A673 (cell line): ENCODE data around the gene GSTP1. TPM values are rescaled to one million over a fixed set of nuclear protein-coding genes. Genes with fewer than 3 reads are reported as not detected.

Experiments used
- BruUV-seq: library from RNA; stranded (reverse); fragments of 400-500 nt; replicated peaks from 2 replicates; lab custom pipeline; 2021; lab: Mats Ljungman, UMichigan
- CTCF ChIA-PET: fragments of 300-600 bp; sonication (Branson Sonifier 250); formaldehyde crosslinking; loops from one replicate; lab custom pipeline; 2022; ENCODE audit warnings: antibody characterized with exemption; lab: Charles Lee
- POLR2A ChIA-PET: fragments of 300-600 bp; sonication (Branson Sonifier 250); formaldehyde crosslinking; loops from one replicate; lab custom pipeline; 2022; ENCODE audit warnings: antibody characterized with exemption; ENCODE audit not compliant: low non-redundant PET; lab: Charles Lee
- DNase-seq: peaks from one replicate; pipeline ENCODE4 v3.0.0-alpha.2; 2015; ENCODE audit warnings: low spot score
- H3K27ac ChIP-seq: fragments of 200-600 bp; sonication (generic); 2 replicates; pipeline ENCODE4 v1.5.1; 2016; ENCODE audit warnings: mixed run types, low read depth, mild to moderate bottlenecking, mixed read lengths, antibody characterized with exemption, low read length; ENCODE audit not compliant: poor library complexity, severe bottlenecking
- H3K27me3 ChIP-seq: fragments of 200-600 bp; sonication (generic); replicated peaks from 2 replicates; pipeline ENCODE4 v1.6.1; 2017; ENCODE audit warnings: mixed run types, low read depth, mild to moderate bottlenecking, mixed read lengths, antibody characterized with exemption, low read length; ENCODE audit not compliant: insufficient read depth, poor library complexity
- H3K36me3 ChIP-seq: fragments of 200-600 bp; sonication (generic); 2 replicates; pipeline ENCODE4 v1.6.1; 2016; ENCODE audit warnings: mixed run types, mild to moderate bottlenecking, mixed read lengths, antibody characterized with exemption, low read length; ENCODE audit not compliant: insufficient read depth, poor library complexity, severe bottlenecking
- H3K4me1 ChIP-seq: fragments of 200-600 bp; sonication (generic); 2 replicates; pipeline ENCODE4 v1.6.1; 2017; ENCODE audit warnings: mixed run types, mild to moderate bottlenecking, mixed read lengths, antibody characterized with exemption, low read length; ENCODE audit not compliant: insufficient read depth, poor library complexity, severe bottlenecking
- H3K4me3 ChIP-seq: fragments of 200-600 bp; sonication (generic); 2 replicates; pipeline ENCODE4 v1.5.1; 2016; ENCODE audit warnings: low read depth, mixed run types, mild to moderate bottlenecking, mixed read lengths, low read length; ENCODE audit not compliant: poor library complexity, severe bottlenecking
- H3K9me3 ChIP-seq: fragments of 200-600 bp; sonication (generic); 2 replicates; pipeline ENCODE4 v1.6.1; 2016; ENCODE audit warnings: mixed run types, low read depth, mild to moderate bottlenecking, mixed read lengths, antibody characterized with exemption, low read length; ENCODE audit not compliant: poor library complexity, severe bottlenecking
- CTCF ChIP-seq: fragments of 300-800, 200-600 bp; sonication (generic); conservative IDR thresholded peaks from 2 replicates; pipeline ENCODE4 v1.5.1; 2017; ENCODE audit warnings: low read depth, mild to moderate bottlenecking, antibody characterized with exemption, low read length, moderate library complexity, mixed read lengths
- EZH2 ChIP-seq: fragments of 200-600 bp; sonication (generic); IDR thresholded peaks from 2 replicates; pipeline ENCODE4 v1.6.1; 2017; ENCODE audit warnings: borderline replicate concordance, low read depth, mild to moderate bottlenecking, mixed read lengths, antibody characterized with exemption, low read length; ENCODE audit not compliant: poor library complexity, severe bottlenecking
- intact Hi-C: fragments of 100-400 bp; cut with micrococcal nuclease; formaldehyde crosslinking; loops from one replicate; pipeline ENCODE4 v1.10.0; 2022; ENCODE audit not compliant: unreplicated experiment
- total RNA-seq: library from RNA; stranded (reverse); gene quantifications from 2 replicates; pipeline ENCODE4 v1.2.3, GENCODE V29; 2021

Gene GSTP1
- total RNA-seq, 1 experiment from 2014 or later: 1,211 TPM

DNA sequence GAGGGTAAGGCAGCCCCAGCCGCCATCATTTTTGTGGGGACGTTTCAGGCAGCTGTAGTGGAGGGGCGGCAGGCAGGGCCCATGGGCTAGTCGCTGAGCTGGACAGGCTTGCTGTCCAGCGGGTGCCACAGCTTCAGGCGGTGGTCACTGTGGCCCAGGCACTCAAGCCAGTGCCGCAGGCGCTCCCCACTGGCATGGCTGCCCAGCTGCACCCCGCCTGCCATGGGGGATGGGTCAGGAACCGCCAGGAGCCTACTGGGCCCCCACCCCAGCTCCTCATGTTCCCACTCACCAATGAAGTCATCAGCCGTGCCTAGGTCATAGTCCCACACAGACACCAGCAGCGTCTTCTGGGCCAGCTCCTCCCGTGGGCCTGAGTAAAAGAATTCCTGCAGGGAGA lies 29.1 kb downstream of the GSTP1 start:
- H3K27ac ChIP-seq: no peak overlapping the region
- H3K36me3 ChIP-seq: peaks cover 32% of the 10 kb centered on the region
- TF ChIP-seq CTCF: no peak
- TF ChIP-seq EZH2: no peak
- H3K27me3 ChIP-seq: no peaks in the 10 kb centered on the region
- no peaks in the 10 kb centered on the region for H3K9me3 ChIP-seq
- BruUV-seq: no TSS peak
- H3K4me3 ChIP-seq: no peak overlapping the region
- DNase-seq: no peak
- peaks cover 6% of the 10 kb centered on the region for H3K4me1 ChIP-seq
- intact Hi-C loops: no loop called here
- ChIA-PET POLR2A (no interaction called here), CTCF (interaction anchor here (0.8 kb wide), 1 partner anchor 17 kb away, joined by 3 read pairs; the partner anchor contains the start of gene NUDT8)

DNA sequence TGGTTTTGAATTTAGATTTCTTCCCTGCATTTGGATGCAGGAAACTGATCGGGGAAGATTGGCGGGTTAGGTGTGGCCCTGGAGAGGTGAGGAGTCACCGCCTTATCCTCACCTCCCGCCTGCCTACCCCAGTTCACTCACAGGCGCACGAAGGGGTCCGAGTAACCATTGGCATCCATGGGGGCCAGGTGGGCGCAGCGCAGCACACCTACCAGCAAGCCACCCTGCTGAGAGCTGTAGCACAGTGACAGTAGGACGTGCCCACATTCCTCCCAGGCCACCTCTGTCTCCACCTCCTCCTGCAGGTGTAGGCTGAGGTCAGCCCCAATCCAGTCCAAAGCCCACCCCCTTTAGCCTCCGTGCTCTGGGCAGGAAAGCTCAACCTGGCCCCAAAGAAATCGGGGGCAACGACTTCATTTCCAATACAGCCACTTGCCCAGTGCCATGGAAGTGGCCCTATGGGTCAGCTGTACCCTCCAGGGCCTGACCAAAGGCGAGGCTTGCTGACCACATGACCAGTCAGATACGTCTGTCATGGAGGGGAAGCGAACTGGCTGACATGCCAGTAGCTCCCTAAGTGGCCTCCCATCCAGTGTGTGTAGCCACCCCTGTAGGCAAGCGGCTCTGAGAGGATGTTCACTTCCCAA lies 29.8 kb downstream of the GSTP1 start:
- ChIA-PET POLR2A (no interaction called here), CTCF (interaction anchor here (0.5 to 1.3 kb wide), 3 partner anchors 16 to 56 kb away, joined by 3 to 16 read pairs (median 3); partner anchors contain the start of gene NUDT8)
- intact Hi-C loops: no loop called here
- no TSS peak for BruUV-seq
- H3K4me3 ChIP-seq: no peak overlapping the region
- no peaks in the 10 kb centered on the region for H3K27me3 ChIP-seq
- H3K36me3 ChIP-seq: peaks cover 29% of the 10 kb centered on the region
- no peak for DNase-seq
- H3K4me1 ChIP-seq: peaks cover 4% of the 10 kb centered on the region
- TF ChIP-seq EZH2 (no peak), CTCF (no peak)
- H3K27ac ChIP-seq: no peak overlapping the region
- no peaks in the 10 kb centered on the region for H3K9me3 ChIP-seq

DNA sequence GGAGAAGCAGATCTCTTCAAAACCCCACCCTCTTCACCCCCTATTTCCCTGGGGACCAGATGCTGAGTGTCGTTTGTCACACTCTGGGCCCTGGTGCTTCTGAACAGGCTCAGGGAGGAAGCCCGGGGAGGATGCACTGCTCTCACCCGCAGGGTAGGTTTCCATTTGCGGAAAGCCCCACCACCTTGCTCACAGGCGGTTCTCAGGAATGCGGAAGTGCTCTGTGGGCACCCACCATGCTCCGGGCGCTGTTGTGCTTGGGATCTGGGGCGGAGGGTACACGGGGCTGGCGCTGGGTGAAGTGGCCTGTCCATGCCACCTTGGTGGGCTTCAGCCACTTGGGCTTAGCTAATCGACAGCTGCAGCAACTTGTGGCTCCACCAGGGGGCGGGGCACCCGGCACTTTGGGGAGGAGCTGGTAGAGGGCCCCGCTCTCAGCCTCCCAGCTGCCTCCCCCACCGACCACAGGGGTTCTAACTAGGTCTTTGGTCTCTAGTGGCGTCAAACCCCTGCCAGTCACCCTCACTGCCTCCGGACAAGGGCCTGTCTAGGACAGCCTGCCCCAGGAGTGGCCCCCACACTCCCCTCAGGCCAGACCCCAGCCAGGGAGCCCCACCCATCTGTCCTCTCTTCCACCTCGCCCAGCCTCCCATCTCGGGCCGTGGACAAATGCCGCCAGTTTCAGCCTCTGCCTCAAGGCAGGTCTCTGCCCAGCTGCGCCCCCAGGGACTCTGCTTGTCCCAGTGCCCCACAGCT lies 30.5 kb downstream of the GSTP1 start:
- POLR2A ChIA-PET: interaction anchor here (0.7 kb wide), 1 partner anchor 16 kb away, joined by 5 read pairs; no protein-coding TSS in a partner anchor
- BruUV-seq: no TSS peak
- Histone ChIP-seq H3K4me3 (peak overlapping the region; percentile 14), H3K9me3 (no peaks in the 10 kb centered on the region), H3K27ac (no peak overlapping the region), H3K4me1 (peaks cover 4% of the 10 kb centered on the region), H3K36me3 (peaks cover 22% of the 10 kb centered on the region), H3K27me3 (no peaks in the 10 kb centered on the region)
- CTCF ChIA-PET: interaction anchor here (0.5 to 1.3 kb wide), 5 partner anchors 15 to 560 kb away, joined by 3 to 16 read pairs (median 3); partner anchors contain the start of genes CORO1B and NUDT8
- peak; percentile 82 for TF ChIP-seq CTCF
- TF ChIP-seq EZH2: no peak
- peak; percentile 79 for DNase-seq
- intact Hi-C loops: no loop called here
